Neural progenitor cell (in vitro differentiated cells): Measurements from ENCODE around the gene PEX12. TPM values are rescaled to one million over a fixed set of nuclear protein-coding genes. Genes with fewer than 3 reads are reported as not detected.

Experiments used
- DNase-seq: peaks from one replicate; pipeline ENCODE4 v3.0.0-alpha.2; 2016; ENCODE audit warnings: low spot score
- H2AFZ ChIP-seq: fragments of 200-600 bp; sonication (generic); replicated peaks from 2 replicates; pipeline ENCODE4 v1.6.1; 2016; ENCODE audit warnings: antibody characterized with exemption
- H3F3A ChIP-seq: fragments of 200-600 bp; sonication (generic); 2 replicates; pipeline ENCODE4 v1.6.1; 2016; ENCODE audit warnings: antibody characterized with exemption, low read depth
- H3K27ac ChIP-seq: fragments of 200-600 bp; sonication (generic); 2 replicates; pipeline ENCODE4 v1.5.1; 2016; ENCODE audit warnings: mild to moderate bottlenecking
- H3K27me3 ChIP-seq: fragments of 200-600 bp; sonication (generic); 2 replicates; pipeline ENCODE4 v1.6.1; 2016; ENCODE audit warnings: mild to moderate bottlenecking, moderate library complexity
- H3K36me3 ChIP-seq: fragments of 200-600 bp; sonication (generic); 2 replicates; pipeline ENCODE4 v1.5.1; 2016
- H3K4me1 ChIP-seq: fragments of 200-600 bp; sonication (generic); 2 replicates; pipeline ENCODE4 v1.6.1; 2016; ENCODE audit warnings: mixed run types
- H3K4me2 ChIP-seq: fragments of 200-600 bp; sonication (generic); 2 replicates; pipeline ENCODE4 v1.6.1; 2016
- H3K4me3 ChIP-seq: fragments of 200-600 bp; sonication (generic); 2 replicates; pipeline ENCODE4 v1.5.1; 2016
- H3K79me2 ChIP-seq: fragments of 200-600 bp; sonication (generic); 2 replicates; pipeline ENCODE4 v1.6.1; 2016; ENCODE audit warnings: low read depth
- H3K9ac ChIP-seq: fragments of 200-600 bp; sonication (generic); 2 replicates; pipeline ENCODE4 v1.6.1; 2016
- H3K9me3 ChIP-seq: fragments of 200-600 bp; sonication (generic); 2 replicates; pipeline ENCODE4 v1.5.1; 2016; ENCODE audit warnings: low read depth
- H4K20me1 ChIP-seq: fragments of 200-600 bp; sonication (generic); 2 replicates; pipeline ENCODE4 v1.6.1; 2016; ENCODE audit warnings: low read depth
- H3K27ac Mint-ChIP-seq: 3 replicates; pipeline ENCODE4 v1.8.0; 2021; ENCODE audit warnings: mixed read lengths
- H3K27me3 Mint-ChIP-seq: 2 replicates; pipeline ENCODE4 v1.8.0; 2022; ENCODE audit warnings: low read depth, mild to moderate bottlenecking, inconsistent platforms, moderate library complexity, mixed read lengths; ENCODE audit not compliant: insufficient read depth
- H3K36me3 Mint-ChIP-seq: 3 replicates; pipeline ENCODE4 v1.8.0; 2021; ENCODE audit warnings: mixed read lengths
- H3K4me1 Mint-ChIP-seq: 3 replicates; pipeline ENCODE4 v1.8.0; 2021; ENCODE audit warnings: mixed read lengths
- H3K4me3 Mint-ChIP-seq: 3 replicates; pipeline ENCODE4 v1.8.0; 2021; ENCODE audit warnings: mild to moderate bottlenecking, moderate library complexity, mixed read lengths
- H3K9me3 Mint-ChIP-seq: 3 replicates; pipeline ENCODE4 v1.8.0; 2020; ENCODE audit warnings: mixed read lengths
- EZH2 ChIP-seq: fragments of 200-600 bp; sonication (generic); IDR thresholded peaks from 2 replicates; pipeline ENCODE4 v1.6.1; 2017; ENCODE audit warnings: antibody characterized with exemption, mild to moderate bottlenecking, moderate library complexity
- EZH2phosphoT487 ChIP-seq: fragments of 200-600 bp; sonication (generic); IDR thresholded peaks from 2 replicates; pipeline ENCODE4 v1.6.1; 2017; ENCODE audit warnings: antibody characterized with exemption
- total RNA-seq: library from RNA; depleted of rRNA; stranded (reverse); fragments of >200 nt; gene quantifications from 2 replicates; pipeline ENCODE4 v1.2.3, GENCODE V29; 2015; ENCODE audit warnings: low replicate concordance
- TF ChIP-seq, protein P1 (sequence below): fragments of 200-600 bp; sonication (generic); IDR thresholded peaks from 2 replicates; pipeline ENCODE4 v1.5.1; 2017; ENCODE audit warnings: antibody characterized with exemption, mild to moderate bottlenecking

PEX12 gene
- total RNA-seq, 1 donor from 2014 or later = 7.0 TPM

DNA sequence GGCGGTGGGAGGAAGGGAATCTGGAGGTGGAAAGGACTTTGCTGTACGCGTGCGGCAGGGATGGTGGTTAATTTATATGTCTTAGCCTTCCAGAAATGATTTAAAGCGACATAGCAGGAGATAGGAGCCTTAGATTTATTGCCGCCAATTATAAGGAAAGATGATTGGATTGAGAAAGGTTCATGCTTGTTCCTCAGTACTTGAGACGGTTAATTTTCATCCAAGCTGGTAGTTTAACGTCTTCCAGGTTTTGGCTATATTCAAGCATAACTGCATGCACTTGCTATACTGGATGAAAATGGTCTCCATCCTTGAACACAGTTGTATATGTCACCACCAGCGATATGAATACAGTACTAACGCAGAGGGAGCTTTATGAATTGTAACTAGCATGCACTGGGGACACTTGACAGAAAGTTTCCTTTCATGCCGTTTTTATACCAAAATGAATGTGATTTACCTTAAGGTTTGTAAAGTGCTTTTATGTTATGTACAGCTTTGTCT is 610 bp upstream of the PEX12 start:
- peaks cover 45% of the 10 kb centered on the region for H3F3A ChIP-seq
- H4K20me1 ChIP-seq = no peaks in the 10 kb centered on the region
- no peaks in the 10 kb centered on the region for H3K9me3 ChIP-seq
- Mint-ChIP-seq H3K27me3 (no peaks in the 10 kb centered on the region), H3K36me3 (peaks cover 6% of the 10 kb centered on the region), H3K4me1 (peaks cover 13% of the 10 kb centered on the region), H3K9me3 (no peaks in the 10 kb centered on the region), H3K4me3 (peak overlapping the region; percentile 97), H3K27ac (peak overlapping the region; percentile 88)
- TF ChIP-seq, protein P1, sequence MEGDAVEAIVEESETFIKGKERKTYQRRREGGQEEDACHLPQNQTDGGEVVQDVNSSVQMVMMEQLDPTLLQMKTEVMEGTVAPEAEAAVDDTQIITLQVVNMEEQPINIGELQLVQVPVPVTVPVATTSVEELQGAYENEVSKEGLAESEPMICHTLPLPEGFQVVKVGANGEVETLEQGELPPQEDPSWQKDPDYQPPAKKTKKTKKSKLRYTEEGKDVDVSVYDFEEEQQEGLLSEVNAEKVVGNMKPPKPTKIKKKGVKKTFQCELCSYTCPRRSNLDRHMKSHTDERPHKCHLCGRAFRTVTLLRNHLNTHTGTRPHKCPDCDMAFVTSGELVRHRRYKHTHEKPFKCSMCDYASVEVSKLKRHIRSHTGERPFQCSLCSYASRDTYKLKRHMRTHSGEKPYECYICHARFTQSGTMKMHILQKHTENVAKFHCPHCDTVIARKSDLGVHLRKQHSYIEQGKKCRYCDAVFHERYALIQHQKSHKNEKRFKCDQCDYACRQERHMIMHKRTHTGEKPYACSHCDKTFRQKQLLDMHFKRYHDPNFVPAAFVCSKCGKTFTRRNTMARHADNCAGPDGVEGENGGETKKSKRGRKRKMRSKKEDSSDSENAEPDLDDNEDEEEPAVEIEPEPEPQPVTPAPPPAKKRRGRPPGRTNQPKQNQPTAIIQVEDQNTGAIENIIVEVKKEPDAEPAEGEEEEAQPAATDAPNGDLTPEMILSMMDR = no peak
- TF ChIP-seq EZH2 (no peak), EZH2phosphoT487 (no peak)
- H2AFZ ChIP-seq = peak overlapping the region; percentile 85
- H3K27me3 ChIP-seq = peaks cover 9% of the 10 kb centered on the region
- H3K4me3 ChIP-seq = peak overlapping the region; percentile 80
- H3K27ac ChIP-seq = peak overlapping the region; percentile 87
- no peaks in the 10 kb centered on the region for H3K36me3 ChIP-seq
- H3K4me1 ChIP-seq = peaks cover 10% of the 10 kb centered on the region
- DNase-seq = no peak
- H3K79me2 ChIP-seq = peaks cover 9% of the 10 kb centered on the region
- H3K4me2 ChIP-seq = peak overlapping the region; percentile 97
- peak overlapping the region; percentile 94 for H3K9ac ChIP-seq

DNA sequence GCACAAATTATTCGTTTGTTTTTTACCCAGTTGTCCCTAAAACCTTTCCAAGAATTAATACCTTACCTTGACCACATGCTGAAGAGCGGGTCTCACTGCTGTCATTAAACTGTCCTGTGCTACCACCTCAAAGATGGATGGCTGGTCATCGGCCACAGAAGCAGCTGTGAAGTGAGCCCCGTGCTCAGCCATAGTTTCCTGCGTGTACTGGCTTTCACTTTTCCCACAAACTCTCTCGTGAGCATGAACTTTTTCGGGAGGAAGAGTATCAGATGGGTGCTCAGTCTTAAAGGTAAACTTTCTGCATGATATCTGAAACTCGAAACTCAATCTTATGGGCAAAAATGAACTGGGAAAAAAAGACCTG is 558 bp downstream of the PEX12 start:
- Histone ChIP-seq H2AFZ (peak overlapping the region; percentile 85), H3K9ac (peak overlapping the region; percentile 94), H3F3A (peaks cover 45% of the 10 kb centered on the region), H3K4me2 (peak overlapping the region; percentile 97), H3K4me3 (peak overlapping the region; percentile 80), H3K79me2 (peaks cover 9% of the 10 kb centered on the region), H3K27me3 (no peaks in the 10 kb centered on the region), H4K20me1 (no peaks in the 10 kb centered on the region), H3K9me3 (no peaks in the 10 kb centered on the region), H3K36me3 (no peaks in the 10 kb centered on the region), H3K4me1 (peaks cover 10% of the 10 kb centered on the region), H3K27ac (no peak overlapping the region)
- TF ChIP-seq EZH2phosphoT487 = no peak
- TF ChIP-seq, protein P1 = no peak
- no peak for TF ChIP-seq EZH2
- H3K9me3 Mint-ChIP-seq = no peaks in the 10 kb centered on the region
- peak overlapping the region; percentile 97 for H3K4me3 Mint-ChIP-seq
- no peak overlapping the region for H3K27ac Mint-ChIP-seq
- H3K36me3 Mint-ChIP-seq = peaks cover 6% of the 10 kb centered on the region
- peaks cover 13% of the 10 kb centered on the region for H3K4me1 Mint-ChIP-seq
- no peak for DNase-seq
- no peaks in the 10 kb centered on the region for H3K27me3 Mint-ChIP-seq

DNA sequence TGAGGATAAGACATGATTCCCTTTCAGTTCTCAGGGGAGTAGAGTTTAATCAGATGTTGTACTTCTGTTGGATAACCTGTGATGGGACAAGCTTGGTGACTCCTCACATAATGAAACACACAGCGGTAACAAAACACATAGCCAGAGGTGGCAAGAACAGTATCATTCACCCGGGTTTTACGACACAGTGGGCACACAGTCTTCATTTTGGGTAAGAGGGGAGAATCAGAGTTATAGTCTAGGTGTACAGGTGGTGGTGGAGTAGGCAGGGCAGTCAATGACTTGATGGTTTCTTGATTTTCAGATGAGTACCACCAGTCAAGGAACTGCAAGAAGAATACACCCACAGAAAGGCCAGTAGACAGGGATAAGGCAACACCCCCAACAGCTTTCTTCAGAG is 2.6 kb downstream of the PEX12 start:
- Histone ChIP-seq H3K9ac (no peak overlapping the region), H3K79me2 (peaks cover 29% of the 10 kb centered on the region), H3K4me2 (no peak overlapping the region), H3K4me1 (peaks cover 10% of the 10 kb centered on the region), H3K9me3 (no peaks in the 10 kb centered on the region), H2AFZ (no peak overlapping the region), H4K20me1 (no peaks in the 10 kb centered on the region), H3K4me3 (no peak overlapping the region), H3K27me3 (no peaks in the 10 kb centered on the region), H3K27ac (no peak overlapping the region), H3K36me3 (no peaks in the 10 kb centered on the region), H3F3A (peaks cover 43% of the 10 kb centered on the region)
- no peak for DNase-seq
- no peak for TF ChIP-seq EZH2phosphoT487
- no peak for TF ChIP-seq EZH2
- TF ChIP-seq, protein P1 = no peak
- Mint-ChIP-seq H3K4me1 (peaks cover 13% of the 10 kb centered on the region), H3K27me3 (no peaks in the 10 kb centered on the region), H3K9me3 (no peaks in the 10 kb centered on the region), H3K4me3 (no peak overlapping the region), H3K36me3 (peaks cover 6% of the 10 kb centered on the region), H3K27ac (no peak overlapping the region)
